Spleen (tissue), 11 donors: ENCODE results near the gene IKZF4. TPM values are rescaled to one million over a fixed set of nuclear protein-coding genes. Genes with fewer than 3 reads are reported as not detected.
"Not testable (repeated sequence)": the region's sequence is repeated elsewhere in the genome, so short reads cannot be mapped to it uniquely, and the experiment has no call there.

Experiments
- DNase-seq: peaks from one replicate; pipeline ENCODE4 v3.0.0-alpha.2; 2020
- H3K27ac ChIP-seq, 8 donors: fragments of 200-600 bp; sonication (generic) in 7 of 8; 1 replicate in 4 of 8; 2 replicates in 4 of 8; pipeline versions ENCODE4 v1.5.0 to v1.8.0; 2016 to 2021; ENCODE audit warnings: inconsistent platforms in 4 of 8, mild to moderate bottlenecking in 4 of 8, moderate library complexity in 1 of 8
- H3K27me3 ChIP-seq, 7 donors: fragments of 200-600 bp; sonication (generic) in 6 of 7; replicated peaks in 1 of 7; 1 replicate in 4 of 7; 2 replicates in 3 of 7; pipeline versions ENCODE4 v1.5.0 to v1.8.0; 2016 to 2021; ENCODE audit warnings: inconsistent platforms in 3 of 7, mild to moderate bottlenecking in 1 of 7
- H3K36me3 ChIP-seq, 6 donors: fragments of 200-600 bp; sonication (generic) in 5 of 6; 1 replicate in 4 of 6; 2 replicates in 2 of 6; pipeline versions ENCODE4 v1.5.0 to v1.8.0; 2016 to 2021; ENCODE audit warnings: inconsistent platforms in 2 of 6
- H3K4me1 ChIP-seq, 6 donors: fragments of 200-600 bp; sonication (generic) in 5 of 6; 1 replicate in 3 of 6; 2 replicates in 3 of 6; pipeline versions ENCODE4 v1.5.0 to v1.8.0; 2016 to 2021; ENCODE audit warnings: inconsistent platforms in 3 of 6
- H3K4me3 ChIP-seq, 8 donors: fragments of 200-600 bp; sonication (generic) in 7 of 8; 1 replicate in 4 of 8; 2 replicates in 4 of 8; pipeline versions ENCODE4 v1.5.0 to v1.8.0; 2016 to 2021; ENCODE audit warnings: inconsistent platforms in 4 of 8, mild to moderate bottlenecking in 4 of 8, moderate library complexity in 2 of 8
- H3K9me3 ChIP-seq, 8 donors: fragments of 200-600 bp; sonication (generic) in 7 of 8; 1 replicate in 4 of 8; 2 replicates in 4 of 8; pipeline versions ENCODE4 v1.5.0 to v1.8.0; 2016 to 2021; ENCODE audit warnings: inconsistent platforms in 4 of 8
- CTCF ChIP-seq, 11 experiments: fragments of 200-600 bp in 7 of 11; fragments of 450-650 bp in 4 of 11; sonication (generic) in 4 of 11; IDR thresholded peaks in 8 of 11; conservative IDR thresholded peaks in 3 of 11; 1 replicate in 7 of 11; 2 replicates in 4 of 11; pipeline versions ENCODE4 v1.4.0 to v1.8.0; 2016 to 2021; ENCODE audit warnings: antibody characterized with exemption in 11 of 11, inconsistent platforms in 4 of 11, mild to moderate bottlenecking in 1 of 11
- POLR2A ChIP-seq, 3 donors: fragments of 450-650 bp; IDR thresholded peaks; one replicate each; pipeline ENCODE4 v1.5.1; 2017; ENCODE audit warnings: antibody characterized with exemption in 3 of 3, mild to moderate bottlenecking in 1 of 3
- POLR2AphosphoS5 ChIP-seq, 3 donors: sonication (generic); formaldehyde crosslinking; IDR thresholded peaks; one replicate each; pipeline ENCODE4 v1.5.1; 2017; ENCODE audit warnings: antibody characterized with exemption in 3 of 3
- WGBS, 5 donors: extraction: QIAGEN DNeasy Blood & Tissue Kit in 3 of 5; methylation state at CpG; one replicate each; pipeline versions ENCODE4 v1.1.5 to v1.1.7; 2013 to 2018; 5-methylcytosine and 5-hydroxymethylcytosine counted together
- intact Hi-C: fragments of 100-400 bp; cut with DNase I; formaldehyde crosslinking; loops from one replicate; pipeline ENCODE4 v1.15.0; 2023; ENCODE audit warnings: low total_unique reads
- polyA plus RNA-seq, 3 donors: library from polyadenylated mRNA; stranded (reverse); fragments of 200-250 nt; gene quantifications; one replicate each; pipeline ENCODE4 v1.2.1, GENCODE V29; 2013
- total RNA-seq, 7 donors: library from RNA; depleted of rRNA in 3 of 7; stranded (reverse); fragments of >200 nt in 3 of 7; fragmentation: NEBNext Ultra II Directional in 4 of 7; extraction: Animal tissue kit (Norgen Biotek cat#: 25700) in 4 of 7; gene quantifications; one replicate each; pipeline versions ENCODE4 v1.1.0 to v1.2.1, GENCODE V29; 2016 to 2021
- donor health status: healthy with polysubstance abuse.
- donor health status: DM: no; HTN: no; CAD: no; lungs with moderate emphysema.
- donor health status: DM: no; HTN: no; CAD: no.
- donor health status: Bipolar disorder and iron deficiency.
- donor health status: healthy.
- donor health status: DM: no; HTN: no; CAD: no.
- donor health status: DM: yes; HTN: yes; CAD: no.

The IKZF4 gene
- total and polyA plus RNA-seq, 10 donors = 0.80 to 9.3 (median 5.7) TPM

- H3K9me3 ChIP-seq = no peaks in the 10 kb centered on the region
- H3K27me3 ChIP-seq = no peaks in the 10 kb centered on the region
- DNase-seq = no peak
- no peak overlapping the region for H3K4me3 ChIP-seq
- TF ChIP-seq CTCF (IDR thresholded peaks at IDR 0.05 in 8 of 11, conservative IDR thresholded peaks at IDR 0.05 in 3 of 11) (no peak), POLR2AphosphoS5 (IDR thresholded peaks at IDR 0.05) (no peak), POLR2A (IDR thresholded peaks at IDR 0.05) (no peak)
- intact Hi-C loops = no loop called here
- no peak overlapping the region for H3K27ac ChIP-seq
- 64 to 84% (median 71%) methylated on average over 5 of the region's 5 CpGs for WGBS, 5 donors
- no peaks in the 10 kb centered on the region for H3K36me3 ChIP-seq
- H3K4me1 ChIP-seq = no peaks in the 10 kb centered on the region
These were observed 41.1 kb downstream of the IKZF4 start for GRCh38 chr12:56061982-56062381.

GRCh38 chr12:56062996-56063395 lies 42.2 kb downstream of the IKZF4 start:
- H3K9me3 ChIP-seq = no peaks in the 10 kb centered on the region
- no peaks in the 10 kb centered on the region for H3K36me3 ChIP-seq
- H3K27ac ChIP-seq = no peak overlapping the region
- no peak for TF ChIP-seq POLR2AphosphoS5 (IDR thresholded peaks at IDR 0.05)
- TF ChIP-seq CTCF (IDR thresholded peaks at IDR 0.05 in 8 of 11, conservative IDR thresholded peaks at IDR 0.05 in 3 of 11) = no peak
- no peak for TF ChIP-seq POLR2A (IDR thresholded peaks at IDR 0.05)
- H3K4me1 ChIP-seq = no peaks in the 10 kb centered on the region
- H3K4me3 ChIP-seq = no peak overlapping the region
- DNase-seq = no peak
- intact Hi-C loops = no loop called here
- no peaks in the 10 kb centered on the region for H3K27me3 ChIP-seq

- intact Hi-C loops = no loop called here
- no peaks in the 10 kb centered on the region for H3K36me3 ChIP-seq
- H3K4me3 ChIP-seq = no peak overlapping the region
- 69 to 88% (median 79%) methylated on average over 4 of the region's 4 CpGs for WGBS, 5 donors
- no peaks in the 10 kb centered on the region for H3K4me1 ChIP-seq
- no peak for DNase-seq
- no peaks in the 10 kb centered on the region for H3K9me3 ChIP-seq
- no peak for TF ChIP-seq CTCF (IDR thresholded peaks at IDR 0.05 in 8 of 11, conservative IDR thresholded peaks at IDR 0.05 in 3 of 11)
- TF ChIP-seq POLR2A (IDR thresholded peaks at IDR 0.05) = no peak
- no peak for TF ChIP-seq POLR2AphosphoS5 (IDR thresholded peaks at IDR 0.05)
- no peaks in the 10 kb centered on the region for H3K27me3 ChIP-seq
- no peak overlapping the region for H3K27ac ChIP-seq
These were observed 50.8 kb downstream of the IKZF4 start for GRCh38 chr12:56071648-56072047.

- no peaks in the 10 kb centered on the region for H3K36me3 ChIP-seq
- intact Hi-C loops = no loop called here
These were observed 53.6 kb downstream of the IKZF4 start for GRCh38 chr12:56074396-56074795.

GRCh38 chr12:56077966-56078365 lies 57.1 kb downstream of the IKZF4 start:
- H3K4me3 ChIP-seq, H3K27ac ChIP-seq: not testable (repeated sequence)

More at GRCh38 chr12:56074396-56074795, 53.6 kb downstream of the IKZF4 start:
- 79 to 97% (median 91%) methylated on average over 5 of the region's 5 CpGs for WGBS, 5 donors
- no peak overlapping the region for H3K4me3 ChIP-seq
- no peak for DNase-seq
- TF ChIP-seq POLR2A (IDR thresholded peaks at IDR 0.05) = no peak
- TF ChIP-seq CTCF (IDR thresholded peaks at IDR 0.05 in 8 of 11, conservative IDR thresholded peaks at IDR 0.05 in 3 of 11) = no peak
- TF ChIP-seq POLR2AphosphoS5 (IDR thresholded peaks at IDR 0.05) = no peak
- H3K4me1 ChIP-seq = peaks cover 0 to 11% (median 7%) of the 10 kb centered on the region in 6 donors
- H3K27me3 ChIP-seq = peaks cover 0 to 6% (median 0%) of the 10 kb centered on the region in 7 donors
- no peak overlapping the region for H3K27ac ChIP-seq
- no peaks in the 10 kb centered on the region for H3K9me3 ChIP-seq

More at GRCh38 chr12:56077966-56078365, 57.1 kb downstream of the IKZF4 start:
- DNase-seq, H3K36me3 ChIP-seq, intact Hi-C loops, H3K9me3 ChIP-seq: not testable (repeated sequence)
- 84 to 92% (median 85%) methylated on average over 9 of the region's 9 CpGs for WGBS, 5 donors
- Histone ChIP-seq H3K27me3 (peaks cover 0 to 41% (median 15%) of the 10 kb centered on the region in 7 donors), H3K4me1 (peaks cover 2 to 27% (median 20%) of the 10 kb centered on the region in 6 donors)
